ENCODE measurements around the gene NLN.
"Not testable (repeated sequence)": the region's sequence is repeated elsewhere in the genome, so short reads cannot be mapped to it uniquely, and the experiment has no call there.

NLN gene

DNA sequence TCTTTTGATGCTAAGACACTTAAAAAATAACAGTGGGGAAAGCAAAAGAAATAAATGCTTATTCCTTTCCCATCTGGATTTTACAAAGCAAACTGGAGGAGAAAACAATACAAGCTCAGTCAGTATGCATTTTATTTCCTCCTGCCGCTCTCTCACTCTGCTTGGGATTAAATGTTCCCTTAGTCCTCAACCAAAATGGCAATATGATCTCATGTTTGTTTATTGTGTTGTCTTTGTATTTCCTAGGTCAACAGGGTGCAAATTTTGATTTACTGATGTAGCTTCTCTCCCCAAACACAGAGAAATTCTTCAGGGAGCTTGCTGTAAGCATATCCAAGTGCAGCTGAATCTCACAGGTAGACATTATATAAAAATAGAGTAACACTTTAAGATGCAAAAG, 112.3 kb downstream of the NLN start:
- no peak overlapping the region for H3K4me2 ChIP-seq (ENCODE audit: low read length)
- H3K79me2 ChIP-seq (ENCODE audit: control insufficient read depth, low read length) = no peaks in the 10 kb centered on the region
- H3F3A ChIP-seq (ENCODE audit: control insufficient read depth, insufficient read depth) = no peaks in the 10 kb centered on the region
- no peak overlapping the region for H3K4me3 ChIP-seq (ENCODE audit: low read length)
- no peak overlapping the region for H3K27ac ChIP-seq (ENCODE audit: low read depth, low read length)
- TF ChIP-seq EZH2phosphoT487 (IDR thresholded peaks at IDR 0.05; ENCODE audit: borderline replicate concordance, low read length) = no peak
- no peaks in the 10 kb centered on the region for H4K20me1 ChIP-seq (ENCODE audit: control insufficient read depth, insufficient read depth, low read depth, low read length)
- no peaks in the 10 kb centered on the region for H3K4me1 ChIP-seq (ENCODE audit: control insufficient read depth, low read length)
- no peaks in the 10 kb centered on the region for H3K9me3 ChIP-seq (ENCODE audit: control insufficient read depth, insufficient read depth, low read length)
- no peaks in the 10 kb centered on the region for H3K27me3 ChIP-seq (ENCODE audit: control insufficient read depth, low read length)
- H3K36me3 ChIP-seq (ENCODE audit: control insufficient read depth, low read length) = no peaks in the 10 kb centered on the region
- no peaks in the 10 kb centered on the region for H3K9me2 ChIP-seq (replicated peaks; ENCODE audit: control insufficient read depth, low read length)

DNA sequence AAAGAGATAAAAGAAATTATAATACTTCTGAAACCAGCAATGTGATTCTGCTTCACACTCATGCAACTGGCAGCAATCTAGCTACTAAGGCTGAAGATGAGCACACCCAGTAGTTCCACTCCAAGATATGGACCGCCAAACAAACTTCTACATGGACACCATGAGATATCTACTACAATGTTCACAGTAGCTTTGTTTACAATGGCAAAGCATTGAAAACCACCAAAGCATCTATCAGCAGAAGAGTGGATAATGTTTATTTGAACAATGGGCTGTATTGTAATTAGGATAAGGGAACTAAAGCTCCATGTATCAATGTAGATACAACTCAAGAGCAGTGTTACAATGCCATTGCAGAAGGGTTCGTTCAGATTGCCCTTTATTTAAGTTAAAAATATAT, 113.2 kb downstream of the NLN start:
- Histone ChIP-seq H3K27ac (ENCODE audit: low read depth, low read length) (no peak overlapping the region), H3K9me3 (ENCODE audit: control insufficient read depth, insufficient read depth, low read length) (no peaks in the 10 kb centered on the region), H3K27me3 (ENCODE audit: control insufficient read depth, low read length) (no peaks in the 10 kb centered on the region), H3K4me2 (ENCODE audit: low read length) (no peak overlapping the region), H3K4me1 (ENCODE audit: control insufficient read depth, low read length) (no peaks in the 10 kb centered on the region), H3K4me3 (ENCODE audit: low read length) (no peak overlapping the region), H3K36me3 (ENCODE audit: control insufficient read depth, low read length) (no peaks in the 10 kb centered on the region), H3K9me2 (replicated peaks; ENCODE audit: control insufficient read depth, low read length) (no peaks in the 10 kb centered on the region), H4K20me1 (ENCODE audit: control insufficient read depth, insufficient read depth, low read depth, low read length) (no peaks in the 10 kb centered on the region), H3F3A (ENCODE audit: control insufficient read depth, insufficient read depth) (no peaks in the 10 kb centered on the region), H3K79me2 (ENCODE audit: control insufficient read depth, low read length) (no peaks in the 10 kb centered on the region)
- TF ChIP-seq EZH2phosphoT487 (IDR thresholded peaks at IDR 0.05; ENCODE audit: borderline replicate concordance, low read length) = no peak
- TF ChIP-seq, protein P1, sequence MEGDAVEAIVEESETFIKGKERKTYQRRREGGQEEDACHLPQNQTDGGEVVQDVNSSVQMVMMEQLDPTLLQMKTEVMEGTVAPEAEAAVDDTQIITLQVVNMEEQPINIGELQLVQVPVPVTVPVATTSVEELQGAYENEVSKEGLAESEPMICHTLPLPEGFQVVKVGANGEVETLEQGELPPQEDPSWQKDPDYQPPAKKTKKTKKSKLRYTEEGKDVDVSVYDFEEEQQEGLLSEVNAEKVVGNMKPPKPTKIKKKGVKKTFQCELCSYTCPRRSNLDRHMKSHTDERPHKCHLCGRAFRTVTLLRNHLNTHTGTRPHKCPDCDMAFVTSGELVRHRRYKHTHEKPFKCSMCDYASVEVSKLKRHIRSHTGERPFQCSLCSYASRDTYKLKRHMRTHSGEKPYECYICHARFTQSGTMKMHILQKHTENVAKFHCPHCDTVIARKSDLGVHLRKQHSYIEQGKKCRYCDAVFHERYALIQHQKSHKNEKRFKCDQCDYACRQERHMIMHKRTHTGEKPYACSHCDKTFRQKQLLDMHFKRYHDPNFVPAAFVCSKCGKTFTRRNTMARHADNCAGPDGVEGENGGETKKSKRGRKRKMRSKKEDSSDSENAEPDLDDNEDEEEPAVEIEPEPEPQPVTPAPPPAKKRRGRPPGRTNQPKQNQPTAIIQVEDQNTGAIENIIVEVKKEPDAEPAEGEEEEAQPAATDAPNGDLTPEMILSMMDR (IDR thresholded peaks at IDR 0.05; ENCODE audit: low read depth, low read length, poor library complexity, severe bottlenecking) = no peak

DNA sequence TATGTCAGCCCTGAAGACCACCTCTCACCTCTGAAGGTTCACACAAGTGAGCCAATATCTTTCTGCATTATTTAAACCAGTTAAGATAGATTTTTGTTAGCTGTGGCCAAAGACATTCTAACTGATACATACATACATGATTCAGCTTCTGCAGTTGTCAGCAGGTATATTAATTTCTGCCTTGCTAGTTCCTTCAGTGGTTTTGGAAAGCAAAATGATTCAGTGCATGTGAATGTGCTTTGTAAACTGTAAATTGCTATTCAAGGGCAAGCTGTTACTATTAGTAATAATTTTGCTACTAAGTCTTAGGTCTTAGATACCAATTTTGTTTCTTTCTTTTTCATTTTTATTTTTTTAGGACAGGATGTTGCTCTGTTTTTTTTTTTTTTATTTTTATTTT, 115.1 kb downstream of the NLN start:
- Histone ChIP-seq H3K9me2 (replicated peaks; ENCODE audit: control insufficient read depth, low read length) (no peaks in the 10 kb centered on the region), H3K4me1 (ENCODE audit: control insufficient read depth, low read length) (no peaks in the 10 kb centered on the region), H4K20me1 (ENCODE audit: control insufficient read depth, insufficient read depth, low read depth, low read length) (no peaks in the 10 kb centered on the region), H3F3A (ENCODE audit: control insufficient read depth, insufficient read depth) (no peaks in the 10 kb centered on the region), H3K27me3 (ENCODE audit: control insufficient read depth, low read length) (no peaks in the 10 kb centered on the region), H3K79me2 (ENCODE audit: control insufficient read depth, low read length) (no peaks in the 10 kb centered on the region), H3K4me2 (ENCODE audit: low read length) (no peak overlapping the region), H3K4me3 (ENCODE audit: low read length) (no peak overlapping the region), H3K36me3 (ENCODE audit: control insufficient read depth, low read length) (no peaks in the 10 kb centered on the region), H3K27ac (ENCODE audit: low read depth, low read length) (no peak overlapping the region), H3K9me3 (ENCODE audit: control insufficient read depth, insufficient read depth, low read length) (no peaks in the 10 kb centered on the region)
- TF ChIP-seq, protein P1 (IDR thresholded peaks at IDR 0.05; ENCODE audit: low read depth, low read length, poor library complexity, severe bottlenecking) = no peak
- no peak for TF ChIP-seq EZH2phosphoT487 (IDR thresholded peaks at IDR 0.05; ENCODE audit: borderline replicate concordance, low read length)

DNA sequence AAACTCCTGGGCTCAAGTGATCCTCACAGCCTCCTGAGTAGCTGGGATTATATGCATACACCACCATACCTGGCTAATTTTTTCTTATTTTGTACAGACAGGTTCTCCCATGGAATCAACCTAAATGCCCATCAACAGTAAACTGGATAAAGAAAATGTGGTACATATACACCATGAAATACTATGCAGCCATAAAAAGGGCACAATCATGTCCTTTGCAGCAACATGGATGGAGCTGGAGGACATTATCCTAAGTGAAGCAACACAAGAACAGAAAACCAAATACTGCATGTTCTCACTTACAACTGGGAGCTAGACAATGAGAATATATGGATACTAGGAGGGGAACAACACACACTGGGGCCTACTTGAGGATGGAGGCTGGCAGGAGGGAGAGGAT, 117.2 kb downstream of the NLN start:
- H3K79me2 ChIP-seq (ENCODE audit: control insufficient read depth, low read length); H3K4me3 ChIP-seq (ENCODE audit: low read length); H3K4me2 ChIP-seq (ENCODE audit: low read length); H3F3A ChIP-seq (ENCODE audit: control insufficient read depth, insufficient read depth); H4K20me1 ChIP-seq (ENCODE audit: control insufficient read depth, insufficient read depth, low read depth, low read length); H3K27ac ChIP-seq (ENCODE audit: low read depth, low read length); H3K9me3 ChIP-seq (ENCODE audit: control insufficient read depth, insufficient read depth, low read length); H3K27me3 ChIP-seq (ENCODE audit: control insufficient read depth, low read length); H3K4me1 ChIP-seq (ENCODE audit: control insufficient read depth, low read length); H3K36me3 ChIP-seq (ENCODE audit: control insufficient read depth, low read length); H3K9me2 ChIP-seq (replicated peaks; ENCODE audit: control insufficient read depth, low read length): not testable (repeated sequence)

All from DOHH2 (cell line).